ENCODE measurements around the gene NDUFAF5. TPM values are rescaled to one million over a fixed set of nuclear protein-coding genes. Genes with fewer than 3 reads are reported as not detected.

Gene NDUFAF5
- total RNA-seq, 2 donors from 2014 or later, result 31.8 to 33.0 TPM

DNA sequence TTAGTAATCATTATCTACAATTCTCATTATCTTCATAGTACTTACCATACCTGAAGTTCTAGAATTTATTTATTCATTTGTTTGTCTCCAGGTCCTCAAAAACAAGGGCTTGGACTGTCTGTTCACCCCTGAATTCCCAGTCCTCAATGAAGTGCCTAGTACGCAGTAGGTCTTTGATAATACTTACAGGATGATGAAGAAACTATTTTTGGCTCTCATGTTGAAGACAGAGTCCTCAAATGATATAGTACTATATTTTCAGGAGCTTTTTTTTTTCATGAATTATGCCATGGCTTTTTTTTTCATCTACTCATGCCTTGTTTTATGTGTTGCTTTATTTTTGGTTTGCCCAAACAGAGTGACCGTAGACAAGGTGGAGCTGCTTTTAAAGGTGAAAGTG lies 66.5 kb downstream of the NDUFAF5 start:
- Histone ChIP-seq H3K27ac (no peak overlapping the region), H3K4me3 (no peak overlapping the region), H3K9ac (ENCODE audit: low read depth in 2 of 2, low read length in 2 of 2) (no peak overlapping the region), H3K27me3 (no peaks in the 10 kb centered on the region), H3K36me3 (no peaks in the 10 kb centered on the region), H3K9me3 (no peaks in the 10 kb centered on the region), H3K4me1 (no peaks in the 10 kb centered on the region)
- TF ChIP-seq, protein P1, sequence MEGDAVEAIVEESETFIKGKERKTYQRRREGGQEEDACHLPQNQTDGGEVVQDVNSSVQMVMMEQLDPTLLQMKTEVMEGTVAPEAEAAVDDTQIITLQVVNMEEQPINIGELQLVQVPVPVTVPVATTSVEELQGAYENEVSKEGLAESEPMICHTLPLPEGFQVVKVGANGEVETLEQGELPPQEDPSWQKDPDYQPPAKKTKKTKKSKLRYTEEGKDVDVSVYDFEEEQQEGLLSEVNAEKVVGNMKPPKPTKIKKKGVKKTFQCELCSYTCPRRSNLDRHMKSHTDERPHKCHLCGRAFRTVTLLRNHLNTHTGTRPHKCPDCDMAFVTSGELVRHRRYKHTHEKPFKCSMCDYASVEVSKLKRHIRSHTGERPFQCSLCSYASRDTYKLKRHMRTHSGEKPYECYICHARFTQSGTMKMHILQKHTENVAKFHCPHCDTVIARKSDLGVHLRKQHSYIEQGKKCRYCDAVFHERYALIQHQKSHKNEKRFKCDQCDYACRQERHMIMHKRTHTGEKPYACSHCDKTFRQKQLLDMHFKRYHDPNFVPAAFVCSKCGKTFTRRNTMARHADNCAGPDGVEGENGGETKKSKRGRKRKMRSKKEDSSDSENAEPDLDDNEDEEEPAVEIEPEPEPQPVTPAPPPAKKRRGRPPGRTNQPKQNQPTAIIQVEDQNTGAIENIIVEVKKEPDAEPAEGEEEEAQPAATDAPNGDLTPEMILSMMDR (IDR thresholded peaks at IDR 0.05), result no peak
- intact Hi-C loops (cut with DNase I), result no loop called here
- DNase-seq, result no peak

DNA sequence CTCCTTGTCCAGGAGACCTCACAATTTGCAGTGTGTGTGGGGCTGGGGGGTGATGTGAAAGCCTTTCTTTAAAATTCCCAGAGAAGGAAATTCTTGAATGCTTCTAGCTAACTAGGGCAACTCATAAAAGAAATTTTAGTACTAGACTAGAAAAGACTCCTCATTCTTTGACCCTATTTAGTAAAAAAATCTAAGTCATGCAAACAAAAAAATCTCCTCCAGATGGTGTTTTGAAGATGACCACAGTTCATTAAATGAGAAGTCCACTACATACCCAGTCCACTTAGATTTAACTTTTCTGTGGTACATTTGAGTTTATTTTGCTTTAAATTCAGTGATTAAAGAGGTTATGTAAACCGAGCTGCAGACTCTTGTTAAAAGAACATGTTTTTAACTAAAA lies 67.5 kb downstream of the NDUFAF5 start:
- intact Hi-C loops (cut with DNase I), result no loop called here
- Histone ChIP-seq H3K9me3 (no peaks in the 10 kb centered on the region), H3K4me3 (no peak overlapping the region), H3K27ac (no peak overlapping the region), H3K9ac (ENCODE audit: low read depth in 2 of 2, low read length in 2 of 2) (no peak overlapping the region), H3K4me1 (no peaks in the 10 kb centered on the region), H3K27me3 (no peaks in the 10 kb centered on the region), H3K36me3 (no peaks in the 10 kb centered on the region)
- no peak for DNase-seq
- TF ChIP-seq, protein P1 (IDR thresholded peaks at IDR 0.05), result no peak

DNA sequence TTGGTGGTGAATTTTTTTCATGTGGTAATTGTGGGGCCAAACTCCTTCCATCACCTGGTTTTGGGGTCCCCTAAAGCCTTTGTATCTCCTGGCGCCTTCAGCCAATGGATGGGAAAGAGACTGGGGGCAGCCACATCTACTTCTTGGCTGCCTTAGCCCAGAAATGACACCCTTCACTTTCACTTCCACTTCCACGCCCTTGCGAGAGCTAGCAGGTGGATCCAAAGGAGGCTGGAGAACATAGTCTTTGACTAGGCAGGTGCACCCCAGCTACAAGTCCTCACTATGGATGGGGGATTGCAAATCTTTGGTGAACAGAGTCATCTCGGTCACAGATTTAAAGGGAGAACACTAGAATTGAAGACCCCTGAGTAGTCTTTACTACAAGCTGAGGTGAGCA lies 70.8 kb downstream of the NDUFAF5 start:
- intact Hi-C loops (cut with DNase I), result no loop called here
- H3K27me3 ChIP-seq, result no peaks in the 10 kb centered on the region
- no peak overlapping the region for H3K27ac ChIP-seq
- H3K36me3 ChIP-seq, result no peaks in the 10 kb centered on the region
- no peak for DNase-seq
- no peak overlapping the region for H3K4me3 ChIP-seq
- TF ChIP-seq, protein P1 (IDR thresholded peaks at IDR 0.05), result no peak
- no peaks in the 10 kb centered on the region for H3K9me3 ChIP-seq
- no peak overlapping the region for H3K9ac ChIP-seq (ENCODE audit: low read depth in 2 of 2, low read length in 2 of 2)
- no peaks in the 10 kb centered on the region for H3K4me1 ChIP-seq

DNA sequence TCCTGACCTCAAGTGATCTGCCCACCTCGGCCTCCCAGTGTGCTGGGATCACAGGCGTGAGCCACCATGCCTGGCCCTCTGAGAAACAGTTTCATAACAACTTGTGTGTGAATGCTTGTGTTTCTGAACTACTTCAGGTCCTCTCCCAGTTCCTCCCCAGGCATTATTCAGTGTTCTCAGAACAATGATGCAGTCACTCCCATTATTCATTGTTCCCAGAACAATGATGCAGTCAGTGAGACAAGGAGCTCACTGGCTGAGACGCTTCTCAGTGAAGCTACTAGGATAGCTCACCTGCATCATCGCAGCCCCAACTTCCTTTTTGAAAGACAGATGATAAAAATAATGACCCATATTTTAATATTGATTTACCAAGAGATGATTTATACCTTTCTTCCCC lies 71.5 kb downstream of the NDUFAF5 start:
- DNase-seq, result no peak
- H3K36me3 ChIP-seq, result no peaks in the 10 kb centered on the region
- intact Hi-C loops (cut with DNase I), result no loop called here
- H3K4me3 ChIP-seq, result no peak overlapping the region
- H3K4me1 ChIP-seq, result no peaks in the 10 kb centered on the region
- no peaks in the 10 kb centered on the region for H3K27me3 ChIP-seq
- H3K9ac ChIP-seq (ENCODE audit: low read depth in 2 of 2, low read length in 2 of 2), result no peak overlapping the region
- TF ChIP-seq, protein P1 (IDR thresholded peaks at IDR 0.05), result no peak
- H3K9me3 ChIP-seq, result no peaks in the 10 kb centered on the region
- H3K27ac ChIP-seq, result no peak overlapping the region

DNA sequence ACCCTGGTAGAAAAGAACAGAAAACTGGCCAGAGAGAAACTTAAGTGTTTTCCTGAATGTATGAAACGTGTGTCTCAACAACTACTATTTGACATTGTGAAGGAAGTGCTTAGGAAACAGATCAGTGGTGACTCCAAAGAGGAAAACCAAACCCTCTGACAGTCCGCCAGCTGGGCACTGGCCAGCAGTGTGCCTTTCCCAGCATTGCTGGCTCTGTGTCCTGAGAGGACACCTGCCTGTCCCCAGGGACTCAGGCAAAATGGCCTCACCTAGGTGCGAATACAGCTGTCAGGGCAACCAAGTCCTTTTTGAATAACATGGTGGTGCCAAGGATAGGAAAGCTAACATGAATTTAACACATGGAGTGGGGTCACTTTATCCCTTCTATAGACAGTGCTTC lies 72.5 kb downstream of the NDUFAF5 start:
- Histone ChIP-seq H3K4me1 (no peaks in the 10 kb centered on the region), H3K27me3 (no peaks in the 10 kb centered on the region), H3K9ac (ENCODE audit: low read depth in 2 of 2, low read length in 2 of 2) (no peak overlapping the region), H3K36me3 (no peaks in the 10 kb centered on the region), H3K4me3 (no peak overlapping the region), H3K27ac (no peak overlapping the region), H3K9me3 (no peaks in the 10 kb centered on the region)
- TF ChIP-seq, protein P1 (IDR thresholded peaks at IDR 0.05), result no peak
- no peak for DNase-seq
- intact Hi-C loops (cut with DNase I), result no loop called here

DNA sequence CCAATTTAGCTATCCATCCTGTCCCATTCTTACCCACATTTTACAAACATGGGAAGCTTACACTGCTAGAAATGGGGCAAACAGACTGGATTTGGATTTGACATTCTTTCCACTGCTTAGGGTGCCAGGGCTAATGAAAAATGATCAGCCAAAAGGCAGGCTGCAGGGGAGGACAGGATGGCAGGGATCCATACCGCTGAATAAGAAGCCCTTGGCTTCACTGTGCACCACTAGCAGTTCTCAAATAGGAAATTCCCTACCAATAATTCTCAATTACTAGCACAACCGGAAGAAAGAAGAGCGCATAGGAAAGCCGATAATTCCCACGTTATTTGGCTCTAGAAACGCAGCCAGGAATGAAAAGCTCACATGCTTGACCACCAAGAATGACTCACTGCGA lies 73.1 kb downstream of the NDUFAF5 start:
- H3K4me3 ChIP-seq, result no peak overlapping the region
- no peak overlapping the region for H3K27ac ChIP-seq
- TF ChIP-seq, protein P1 (IDR thresholded peaks at IDR 0.05), result no peak
- no peak for DNase-seq
- no peaks in the 10 kb centered on the region for H3K4me1 ChIP-seq
- H3K36me3 ChIP-seq, result no peaks in the 10 kb centered on the region
- intact Hi-C loops (cut with DNase I), result no loop called here
- H3K9ac ChIP-seq (ENCODE audit: low read depth in 2 of 2, low read length in 2 of 2), result no peak overlapping the region
- no peaks in the 10 kb centered on the region for H3K9me3 ChIP-seq
- no peaks in the 10 kb centered on the region for H3K27me3 ChIP-seq

All from colonic mucosa (tissue), 4 donors.